ENCODE results near the gene MPP1.

Gene MPP1

GRCh38 chrX:154730253-154730891 lies 74.9 kb downstream of the MPP1 start:
- DNase-seq: no peak

GRCh38 chrX:154729439-154729838 lies 75.8 kb downstream of the MPP1 start:
- no peak for DNase-seq
